DMS 273 (cell line): Measurements from ENCODE around the gene RGS6.

Experiments used
- DNase-seq: peaks from one replicate; lab custom pipeline; 2025; ENCODE audit not compliant: unreplicated experiment; lab: John Stamatoyannopoulos, UW

Gene RGS6

DNA sequence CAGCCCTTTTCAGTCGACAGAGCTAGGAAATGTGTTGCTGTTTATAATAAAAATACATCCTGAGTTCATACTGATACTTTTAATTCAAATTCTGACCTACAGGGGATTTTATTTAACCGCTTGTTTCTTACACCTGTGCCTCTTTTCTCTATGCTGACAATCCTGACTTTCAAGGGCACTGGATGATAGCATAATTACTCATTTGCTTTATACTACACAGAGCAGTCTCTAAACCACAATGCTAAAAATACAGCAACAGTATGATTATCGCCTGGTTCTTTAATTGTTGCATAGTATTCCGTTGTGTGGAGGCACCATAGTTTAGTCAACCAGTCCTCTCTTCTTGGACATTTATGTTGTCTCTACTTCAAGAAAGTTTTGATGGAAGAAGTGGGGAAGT lies 588.8 kb downstream of the RGS6 start:
- DNase-seq = no peak

GRCh38 chr14:72521968-72522741 lies 589.9 kb downstream of the RGS6 start:
- DNase-seq = no peak

DNA sequence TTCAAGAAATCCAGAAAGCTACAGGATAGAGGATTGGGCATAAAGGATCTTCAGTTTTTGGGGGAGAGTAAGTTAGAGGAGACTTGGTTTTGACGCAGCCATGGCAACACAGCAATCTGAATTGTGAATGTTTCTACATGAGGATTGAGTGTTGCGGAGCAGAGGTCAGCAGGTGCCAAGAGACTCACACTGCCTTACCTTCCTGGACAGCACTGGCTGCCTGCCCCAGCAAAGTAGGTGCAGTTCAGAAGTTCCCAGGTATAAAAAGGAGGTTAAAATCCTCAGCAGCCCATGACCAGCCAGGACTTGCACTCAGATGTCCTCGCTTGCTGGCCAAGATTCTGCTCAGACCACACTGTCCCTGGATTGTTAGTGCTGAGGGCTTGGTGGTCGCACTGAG lies 590.6 kb downstream of the RGS6 start:
- DNase-seq = no peak

GRCh38 chr14:72523424-72524294 lies 591.4 kb downstream of the RGS6 start:
- no peak for DNase-seq

- no peak for DNase-seq
Observed at GRCh38 chr14:72524295-72524629, 592.0 kb downstream of the RGS6 start.

GRCh38 chr14:72525087-72525915 lies 593.1 kb downstream of the RGS6 start:
- no peak for DNase-seq

- no peak for DNase-seq
Observed at GRCh38 chr14:72527591-72527990, 595.4 kb downstream of the RGS6 start.

DNA sequence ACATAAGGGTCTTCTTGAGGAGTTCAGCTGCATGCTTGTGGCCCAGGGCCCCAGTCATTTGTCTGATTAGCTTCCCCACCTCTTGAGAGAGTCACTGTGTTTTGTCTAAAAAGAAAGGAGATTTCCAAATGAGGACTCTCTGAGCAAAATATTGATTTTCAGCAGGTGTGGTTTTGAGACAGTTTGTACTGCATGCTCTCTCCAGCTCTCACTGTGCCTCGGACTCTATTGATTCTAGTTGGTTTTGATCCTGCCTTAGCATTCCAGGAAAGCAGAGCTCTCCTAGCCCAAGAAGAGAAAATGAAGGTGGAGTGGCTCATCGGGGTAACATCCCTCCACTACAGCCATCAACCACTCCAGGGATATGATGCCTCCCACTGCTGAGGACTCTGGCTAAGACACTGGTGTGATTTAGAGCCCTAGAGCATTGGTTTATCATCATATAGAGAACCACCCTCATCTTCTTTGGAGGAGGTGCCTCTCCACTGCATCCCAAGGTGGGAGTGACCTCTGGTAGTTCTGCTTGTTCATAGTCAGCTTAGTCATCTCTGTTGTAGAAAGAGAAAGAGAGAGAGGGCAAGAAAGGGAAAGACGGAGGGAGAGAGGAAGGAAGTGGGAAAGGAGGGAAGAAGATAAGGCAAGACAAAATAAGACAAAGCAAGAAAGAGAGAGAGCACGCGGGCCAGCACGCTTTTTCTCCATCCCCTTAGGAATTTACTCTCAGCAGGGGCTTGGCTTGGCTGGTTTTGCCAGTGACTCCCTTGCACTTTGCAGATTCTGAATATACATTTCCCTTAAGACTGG lies 596.0 kb downstream of the RGS6 start:
- no peak for DNase-seq

- DNase-seq = no peak
Observed at GRCh38 chr14:72528863-72529175, 596.6 kb downstream of the RGS6 start.

GRCh38 chr14:72532686-72533454 lies 600.6 kb downstream of the RGS6 start:
- DNase-seq = no peak

GRCh38 chr14:72535485-72535884 lies 603.3 kb downstream of the RGS6 start:
- no peak for DNase-seq

DNA sequence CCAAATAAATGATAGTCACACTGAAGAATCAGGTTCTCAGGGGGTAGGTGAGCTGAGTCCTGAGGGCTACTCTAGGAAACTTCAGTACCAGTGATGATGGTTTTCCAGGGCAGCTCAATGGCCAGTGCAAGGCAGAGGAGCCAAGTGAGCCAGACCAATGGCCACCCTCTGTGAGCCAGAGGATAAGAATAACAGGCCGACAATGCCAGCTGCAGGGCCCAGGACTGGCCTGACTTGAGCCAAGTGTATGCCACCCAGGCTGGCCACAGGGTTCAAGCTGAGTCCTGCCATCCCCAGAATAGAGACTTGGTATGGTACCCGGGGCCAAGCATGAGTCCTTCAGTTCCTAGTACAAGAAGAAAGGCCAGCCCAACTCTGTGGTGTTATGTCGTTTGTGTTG lies 606.2 kb downstream of the RGS6 start:
- DNase-seq = no peak

DNA sequence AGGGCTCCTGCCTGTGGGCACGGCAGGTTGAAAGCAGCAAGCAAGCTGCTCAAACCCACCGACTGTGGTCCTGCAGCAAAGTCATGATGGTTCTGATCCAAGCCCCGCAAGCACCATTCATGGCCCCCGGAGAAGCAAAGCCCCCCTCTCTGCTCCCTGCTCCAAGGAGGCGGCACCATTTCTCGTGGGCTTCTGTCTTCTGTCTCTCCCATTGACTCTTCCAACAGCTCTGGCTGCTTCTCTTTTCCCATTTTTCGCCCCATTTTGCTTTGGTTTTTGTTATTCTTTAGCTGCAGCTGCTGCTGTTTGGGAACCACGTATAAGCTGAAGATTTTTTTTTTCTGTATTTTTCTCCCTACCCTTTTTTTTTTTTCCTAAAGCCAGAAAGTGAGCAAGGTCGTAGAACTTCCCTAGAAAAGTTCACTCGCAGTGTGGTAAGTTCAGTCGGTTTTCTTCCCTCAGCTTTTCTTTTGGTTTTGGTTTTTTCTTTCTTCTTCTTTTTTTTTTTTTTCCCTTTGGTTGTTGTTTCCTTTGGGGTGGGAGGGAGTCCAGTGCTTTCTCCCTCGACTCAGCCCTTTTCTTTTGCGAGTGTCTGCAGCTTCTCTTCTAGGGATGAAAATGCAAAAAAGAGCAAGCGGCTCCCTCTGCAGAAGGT lies 607.6 kb downstream of the RGS6 start:
- no peak for DNase-seq

- no peak for DNase-seq
Observed at GRCh38 chr14:72540836-72541235, 608.6 kb downstream of the RGS6 start.

GRCh38 chr14:72541546-72541945 lies 609.3 kb downstream of the RGS6 start:
- DNase-seq = no peak

DNA sequence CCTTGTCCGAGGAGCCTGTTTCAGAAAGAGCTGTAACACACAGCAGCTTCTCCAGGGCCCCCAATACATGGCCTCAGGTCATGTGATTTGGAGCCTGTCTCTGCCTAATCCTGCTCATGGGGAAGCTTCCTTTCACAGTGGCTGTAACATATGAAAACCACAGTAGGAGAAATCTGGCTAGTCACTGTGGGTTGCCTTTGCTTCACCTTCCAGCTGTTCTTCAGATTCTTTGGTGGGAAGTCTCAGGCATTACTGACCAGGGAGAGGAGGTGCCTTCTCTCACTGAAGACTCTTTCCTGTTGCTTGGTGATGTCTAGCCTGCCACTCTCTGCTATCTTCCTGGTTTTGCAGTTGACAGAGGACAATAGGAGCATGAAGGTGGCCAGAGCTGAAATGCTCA lies 611.1 kb downstream of the RGS6 start:
- peak; percentile 12 for DNase-seq

- DNase-seq = peak; percentile 75
Observed at GRCh38 chr14:72544615-72545387, 612.6 kb downstream of the RGS6 start.

DNA sequence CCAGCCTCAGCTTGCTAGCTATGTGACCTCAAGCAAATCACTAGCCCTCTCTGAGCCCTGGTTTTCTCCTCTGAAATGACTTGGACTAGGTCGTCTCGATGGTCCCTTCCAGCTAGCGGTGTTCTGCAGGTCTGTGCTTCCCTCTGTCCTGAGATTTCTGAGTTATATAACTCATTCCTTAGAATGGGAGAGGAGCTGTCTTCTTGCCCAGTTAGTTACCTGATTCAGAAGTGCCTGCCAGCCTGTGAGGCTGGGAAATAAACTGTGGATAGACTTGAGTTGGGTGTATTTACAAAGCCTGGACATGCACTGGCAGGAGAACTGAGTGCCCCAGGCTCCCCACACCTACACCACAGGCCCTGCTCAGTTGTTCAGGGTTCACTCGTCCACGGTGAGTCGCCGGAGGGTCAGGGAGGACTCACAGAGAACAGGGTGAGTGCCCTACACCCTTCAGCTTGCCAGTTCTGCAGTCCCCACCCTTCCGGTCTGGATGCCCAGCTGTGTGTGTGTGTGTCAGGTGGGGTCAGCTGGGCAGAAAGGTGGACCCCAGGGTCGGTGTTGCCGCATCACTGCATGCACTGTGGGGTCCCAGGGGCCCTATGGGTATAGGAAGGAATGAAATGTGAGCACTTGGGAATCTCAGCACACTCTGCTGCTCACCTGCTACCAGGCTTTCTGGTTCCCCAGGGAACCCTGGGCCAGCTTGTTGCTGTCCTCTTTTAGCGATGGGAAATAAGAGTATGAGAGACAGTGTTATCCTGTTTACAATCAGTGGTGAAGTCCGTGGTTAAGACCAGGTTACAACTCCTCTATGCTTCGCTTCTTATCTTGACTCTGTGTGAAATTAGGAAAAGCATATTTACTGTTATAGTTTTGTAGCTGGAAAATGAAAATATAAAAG lies 613.4 kb downstream of the RGS6 start:
- DNase-seq = peak; percentile 45
